GM12875 (cell line): ENCODE data around the gene NAIF1.
"Not testable (repeated sequence)": the region's sequence is repeated elsewhere in the genome, so short reads cannot be mapped to it uniquely, and the experiment has no call there.

Source experiments
- H3K4me3 ChIP-seq: one replicate; pipeline ENCODE4 v1.5.1; 2011; ENCODE audit warnings: low read depth, low read length, control low read depth
- CTCF ChIP-seq: IDR thresholded peaks from 2 replicates; pipeline ENCODE4 v1.5.1; 2011; ENCODE audit warnings: low read depth, mild to moderate bottlenecking, control low read depth, inconsistent platforms, low read length, moderate library complexity, borderline replicate concordance; ENCODE audit not compliant: insufficient read depth

NAIF1 gene

GRCh38 chr9:128053560-128053959 is 13.6 kb downstream of the NAIF1 start:
- no peak overlapping the region for H3K4me3 ChIP-seq
- TF ChIP-seq CTCF: no peak

- no peak overlapping the region for H3K4me3 ChIP-seq
- TF ChIP-seq CTCF: no peak
These were observed 15.0 kb downstream of the NAIF1 start for GRCh38 chr9:128051932-128052709.

GRCh38 chr9:128049843-128050242 is 17.3 kb downstream of the NAIF1 start:
- no peak overlapping the region for H3K4me3 ChIP-seq
- TF ChIP-seq CTCF: no peak

GRCh38 chr9:128048663-128049062 is 18.5 kb downstream of the NAIF1 start:
- TF ChIP-seq CTCF: no peak
- no peak overlapping the region for H3K4me3 ChIP-seq

GRCh38 chr9:128047231-128047630 is 19.9 kb downstream of the NAIF1 start:
- H3K4me3 ChIP-seq: no peak overlapping the region
- TF ChIP-seq CTCF: no peak

- no peak for TF ChIP-seq CTCF
- no peak overlapping the region for H3K4me3 ChIP-seq
These were observed 21.3 kb downstream of the NAIF1 start for GRCh38 chr9:128045831-128046230.

GRCh38 chr9:128045409-128045808 is 21.7 kb downstream of the NAIF1 start:
- not testable (repeated sequence) for H3K4me3 ChIP-seq
